ENCODE results near the gene RSRP1. TPM values are rescaled to one million over a fixed set of nuclear protein-coding genes. Genes with fewer than 3 reads are reported as not detected.

RSRP1 gene
- total RNA-seq (ENCODE audit: low replicate concordance), result 112 and 222 TPM in 2 replicates

GRCh38 chr1:25247024-25247828 is at the start of gene RSRP1:
RSRP1 (minus strand) TSS chr1:25247454; CDS start chr1:25246963, 491 bp downstream.

GRCh38 chr1:25272238-25272637 is 25.0 kb upstream of the RSRP1 start, which contains the start of gene RHD:
RHD (plus strand) TSS chr1:25272509; CDS start chr1:25272548, 39 bp downstream.

DNA sequence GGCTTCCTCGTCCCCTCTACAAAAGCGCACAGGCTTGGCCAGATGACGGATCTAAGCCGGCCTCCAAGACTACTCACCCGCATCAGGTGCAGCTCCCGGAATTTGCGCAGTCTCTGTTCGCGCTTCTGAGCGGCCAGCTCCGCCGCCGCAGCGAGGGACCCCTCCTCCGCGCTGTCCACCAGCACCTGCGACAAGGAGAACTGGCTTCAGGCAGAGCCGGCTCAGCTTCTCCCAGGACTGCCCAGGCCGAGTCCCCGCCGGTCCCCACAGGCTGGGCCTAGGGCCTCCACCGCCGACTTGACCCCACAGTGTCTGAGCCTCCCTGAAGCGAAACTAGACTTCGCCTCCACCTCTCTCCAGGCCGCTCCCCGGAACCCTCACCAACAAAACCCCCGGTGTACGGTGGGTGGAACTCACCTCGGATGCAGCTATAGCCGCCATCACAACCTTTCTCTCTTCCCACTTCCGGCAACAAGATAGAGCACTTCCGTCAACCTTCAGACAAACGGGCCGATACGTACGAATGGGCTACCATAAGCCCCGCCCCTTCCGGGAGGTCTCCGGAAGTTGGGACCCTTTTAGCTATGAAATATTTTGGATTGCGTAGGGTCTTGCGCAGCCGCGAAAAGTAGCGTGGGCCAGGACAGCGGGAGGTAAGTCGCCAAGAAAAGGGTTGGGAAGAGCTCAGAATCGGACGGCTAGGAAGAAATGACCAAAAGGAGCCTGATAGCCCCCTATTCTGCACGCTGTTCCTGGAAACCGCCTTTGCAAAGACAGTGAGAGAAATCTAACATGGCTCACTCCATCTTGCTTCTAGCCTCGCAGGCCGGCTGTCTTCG is 15.0 kb downstream of the RSRP1 start, which contains the start of gene SYF2:
SYF2 (minus strand) TSS at position 476 of the 839 bp plus-strand sequence; CDS start at position 441, 35 bp downstream.

Other genes starting within 250 kb of the RSRP1 start
- gene SYF2, start 15.0 kb downstream of the RSRP1 start, total RNA-seq (ENCODE audit: low replicate concordance), result 19.2 and 25.7 TPM in 2 replicates
- gene RHD, start 25.1 kb upstream of the RSRP1 start, total RNA-seq (ENCODE audit: low replicate concordance), result not detected in 2 replicates
- gene TMEM50A, start 90.9 kb upstream of the RSRP1 start, total RNA-seq (ENCODE audit: low replicate concordance), result 63.2 and 176 TPM in 2 replicates
- 0.94 and 1.1 TPM in 2 replicates for gene RHCE, start 173.4 kb upstream of the RSRP1 start, total RNA-seq (ENCODE audit: low replicate concordance)
- gene MACO1, start 183.4 kb upstream of the RSRP1 start, total RNA-seq (ENCODE audit: low replicate concordance), result 6.7 and 18.2 TPM in 2 replicates

Data from smooth muscle cell of the coronary artery (primary cell).